Gastroesophageal sphincter (tissue), 3 donors: ENCODE results near the gene ZNF337.

Source experiments
- EP300 ChIP-seq: sonication (generic); formaldehyde crosslinking; IDR thresholded peaks from one replicate; pipeline ENCODE4 v1.6.1; 2017; ENCODE audit warnings: antibody characterized with exemption, mild to moderate bottlenecking
- POLR2A ChIP-seq, 2 donors: fragments of 450-650 bp; IDR thresholded peaks; one replicate each; pipeline ENCODE4 v1.6.1; 2017; ENCODE audit warnings: antibody characterized with exemption in 2 of 2, mild to moderate bottlenecking in 2 of 2, moderate library complexity in 1 of 2
- POLR2AphosphoS5 ChIP-seq: sonication (generic); formaldehyde crosslinking; IDR thresholded peaks from one replicate; pipeline ENCODE4 v1.6.1; 2017; ENCODE audit warnings: antibody characterized with exemption
- TF ChIP-seq, protein P1 (sequence below), 4 experiments: fragments of 200-600 bp in 2 of 4; fragments of 450-650 bp in 2 of 4; sonication (generic) in 1 of 4; IDR thresholded peaks; one replicate each; pipeline ENCODE4 v1.5.1; 2017 to 2019; ENCODE audit warnings: antibody characterized with exemption in 4 of 4, mild to moderate bottlenecking in 2 of 4, moderate library complexity in 2 of 4

DNA sequence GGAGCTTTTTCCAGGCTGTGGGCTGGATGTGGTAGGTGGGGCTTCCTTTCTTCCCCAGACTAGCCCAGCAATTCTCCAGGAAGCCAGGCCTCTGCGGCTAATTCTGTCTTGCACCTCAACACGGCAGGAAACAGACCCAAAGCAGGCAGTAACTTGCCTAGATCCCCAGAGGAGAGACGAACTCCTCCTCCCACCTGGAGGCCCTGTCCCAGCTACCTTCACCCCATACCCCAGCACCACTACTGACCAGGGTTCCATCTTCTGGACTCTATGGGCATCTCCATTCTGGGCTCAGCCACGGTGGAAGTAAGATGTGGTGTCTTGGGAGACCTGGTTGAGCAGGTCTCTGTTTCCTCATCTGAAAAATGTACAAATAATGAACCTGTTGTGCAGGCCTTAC lies 48.4 kb upstream of the ZNF337 start:
- TF ChIP-seq POLR2A (IDR thresholded peaks at IDR 0.05) (no peak), EP300 (no peak), POLR2AphosphoS5 (no peak)
- TF ChIP-seq, protein P1, sequence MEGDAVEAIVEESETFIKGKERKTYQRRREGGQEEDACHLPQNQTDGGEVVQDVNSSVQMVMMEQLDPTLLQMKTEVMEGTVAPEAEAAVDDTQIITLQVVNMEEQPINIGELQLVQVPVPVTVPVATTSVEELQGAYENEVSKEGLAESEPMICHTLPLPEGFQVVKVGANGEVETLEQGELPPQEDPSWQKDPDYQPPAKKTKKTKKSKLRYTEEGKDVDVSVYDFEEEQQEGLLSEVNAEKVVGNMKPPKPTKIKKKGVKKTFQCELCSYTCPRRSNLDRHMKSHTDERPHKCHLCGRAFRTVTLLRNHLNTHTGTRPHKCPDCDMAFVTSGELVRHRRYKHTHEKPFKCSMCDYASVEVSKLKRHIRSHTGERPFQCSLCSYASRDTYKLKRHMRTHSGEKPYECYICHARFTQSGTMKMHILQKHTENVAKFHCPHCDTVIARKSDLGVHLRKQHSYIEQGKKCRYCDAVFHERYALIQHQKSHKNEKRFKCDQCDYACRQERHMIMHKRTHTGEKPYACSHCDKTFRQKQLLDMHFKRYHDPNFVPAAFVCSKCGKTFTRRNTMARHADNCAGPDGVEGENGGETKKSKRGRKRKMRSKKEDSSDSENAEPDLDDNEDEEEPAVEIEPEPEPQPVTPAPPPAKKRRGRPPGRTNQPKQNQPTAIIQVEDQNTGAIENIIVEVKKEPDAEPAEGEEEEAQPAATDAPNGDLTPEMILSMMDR (IDR thresholded peaks at IDR 0.05): no peak
